ENCODE data around the gene CNTNAP4. TPM values are rescaled to one million over a fixed set of nuclear protein-coding genes. Genes with fewer than 3 reads are reported as not detected.

CNTNAP4 gene
- polyA plus RNA-seq, 2 of the 4 experiments (the other 2 are of a cell fraction) = not detected

DNA sequence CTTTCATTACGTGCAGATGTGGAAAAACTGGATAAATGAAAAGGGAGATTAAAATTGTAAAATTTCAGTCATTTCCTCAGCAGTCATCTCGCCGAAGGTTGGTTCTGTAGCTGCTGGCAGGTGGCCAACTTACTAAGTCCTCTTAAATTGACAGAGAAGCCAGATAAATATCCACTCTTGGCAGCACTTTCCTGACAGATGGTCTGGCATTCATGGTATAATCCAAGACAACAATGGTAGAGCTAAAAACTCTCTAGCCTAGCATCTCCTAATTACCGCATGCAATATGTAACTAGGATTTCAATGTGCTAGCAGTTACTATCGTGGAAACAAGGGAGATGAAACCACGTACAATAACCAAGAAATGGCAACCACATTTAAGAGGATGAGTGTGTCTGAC lies 306.3 kb downstream of the CNTNAP4 start:
- CTCF ChIA-PET = no interaction called here
- DNase-seq (ENCODE audit: low read depth in 1 of 2, low spot score in 1 of 2) (no peak), ATAC-seq (no peak)

DNA sequence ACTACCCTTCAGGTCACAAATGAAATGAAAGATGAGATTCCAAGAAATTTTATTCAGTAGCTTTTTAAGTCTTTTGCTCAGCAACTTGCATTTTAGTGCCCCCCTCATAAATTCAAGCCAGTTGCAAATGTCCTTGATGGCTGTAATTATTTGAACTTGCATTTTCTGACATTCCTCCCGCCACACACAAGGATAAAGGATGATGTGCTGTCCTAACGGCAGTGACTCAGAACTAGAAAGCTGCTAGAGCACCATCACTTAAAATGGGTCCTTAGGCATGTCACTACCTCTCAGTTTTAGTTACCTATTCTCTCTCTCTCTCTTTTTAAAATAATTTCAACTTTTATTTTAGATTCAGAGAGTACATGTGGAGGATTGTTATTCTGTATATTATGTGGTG lies 306.7 kb downstream of the CNTNAP4 start:
- CTCF ChIA-PET = no interaction called here
- H3K9me3 ChIP-seq = no peaks in the 10 kb centered on the region
- no peak for TF ChIP-seq RARB (CRISPR knock-in tag; IDR thresholded peaks at IDR 0.05)
- no peak for TF ChIP-seq NFE2L2 (conservative IDR thresholded peaks at IDR 0.05; ENCODE audit: low read length)
- TF ChIP-seq, protein P1, sequence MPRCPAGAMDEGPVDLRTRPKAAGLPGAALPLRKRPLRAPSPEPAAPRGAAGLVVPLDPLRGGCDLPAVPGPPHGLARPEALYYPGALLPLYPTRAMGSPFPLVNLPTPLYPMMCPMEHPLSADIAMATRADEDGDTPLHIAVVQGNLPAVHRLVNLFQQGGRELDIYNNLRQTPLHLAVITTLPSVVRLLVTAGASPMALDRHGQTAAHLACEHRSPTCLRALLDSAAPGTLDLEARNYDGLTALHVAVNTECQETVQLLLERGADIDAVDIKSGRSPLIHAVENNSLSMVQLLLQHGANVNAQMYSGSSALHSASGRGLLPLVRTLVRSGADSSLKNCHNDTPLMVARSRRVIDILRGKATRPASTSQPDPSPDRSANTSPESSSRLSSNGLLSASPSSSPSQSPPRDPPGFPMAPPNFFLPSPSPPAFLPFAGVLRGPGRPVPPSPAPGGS (IDR thresholded peaks at IDR 0.05) = no peak
- no peak for TF ChIP-seq ZNF302 (CRISPR knock-in tag; IDR thresholded peaks at IDR 0.05)
- no peak for TF ChIP-seq BHLHE40 (IDR thresholded peaks at IDR 0.05; ENCODE audit: low read depth, low read length)
- TF ChIP-seq NPAS2 (CRISPR knock-in tag; IDR thresholded peaks at IDR 0.05; ENCODE audit: borderline replicate concordance) = no peak
- WGBS (ENCODE audit: missing lambda C conversion rate) = 20% methylated on average over 2 of the region's 2 CpGs
- DNase-seq (ENCODE audit: low read depth in 1 of 2, low spot score in 1 of 2) (no peak), ATAC-seq (no peak), FAIRE-seq (no peak)
- H3K27ac ChIP-seq = no peak overlapping the region
- H3K4me3 ChIP-seq = no peak overlapping the region
- no peak overlapping the region for H3K4me2 ChIP-seq
- H3K4me1 ChIP-seq = no peaks in the 10 kb centered on the region
- POLR2A ChIA-PET = no interaction called here

More for the DNA sequence above, 306.3 kb downstream of the CNTNAP4 start:
- POLR2A ChIA-PET = no interaction called here
- WGBS (ENCODE audit: missing lambda C conversion rate) = 36% methylated on average over 6 of the region's 6 CpGs
- Histone ChIP-seq H3K4me1 (no peaks in the 10 kb centered on the region), H3K9me3 (no peaks in the 10 kb centered on the region), H3K27ac (no peak overlapping the region), H3K4me3 (no peak overlapping the region), H3K4me2 (no peak overlapping the region)
- no peak for TF ChIP-seq RAD21 (conservative IDR thresholded peaks at IDR 0.05 in 1 of 2, IDR thresholded peaks at IDR 0.05 in 1 of 2)
- TF ChIP-seq TFCP2L1 (CRISPR knock-in tag; IDR thresholded peaks at IDR 0.05) = no peak
- TF ChIP-seq RFX5 (IDR thresholded peaks at IDR 0.05) = no peak
- TF ChIP-seq SMC3 (IDR thresholded peaks at IDR 0.05) = no peak
- TF ChIP-seq EHF (CRISPR knock-in tag; IDR thresholded peaks at IDR 0.05) = no peak
- TF ChIP-seq, protein P2, sequence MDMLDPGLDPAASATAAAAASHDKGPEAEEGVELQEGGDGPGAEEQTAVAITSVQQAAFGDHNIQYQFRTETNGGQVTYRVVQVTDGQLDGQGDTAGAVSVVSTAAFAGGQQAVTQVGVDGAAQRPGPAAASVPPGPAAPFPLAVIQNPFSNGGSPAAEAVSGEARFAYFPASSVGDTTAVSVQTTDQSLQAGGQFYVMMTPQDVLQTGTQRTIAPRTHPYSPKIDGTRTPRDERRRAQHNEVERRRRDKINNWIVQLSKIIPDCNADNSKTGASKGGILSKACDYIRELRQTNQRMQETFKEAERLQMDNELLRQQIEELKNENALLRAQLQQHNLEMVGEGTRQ (IDR thresholded peaks at IDR 0.05) = no peak
- TF ChIP-seq POLR2A (IDR thresholded peaks at IDR 0.05; ENCODE audit: low read length) = no peak
- TF ChIP-seq, protein P3, sequence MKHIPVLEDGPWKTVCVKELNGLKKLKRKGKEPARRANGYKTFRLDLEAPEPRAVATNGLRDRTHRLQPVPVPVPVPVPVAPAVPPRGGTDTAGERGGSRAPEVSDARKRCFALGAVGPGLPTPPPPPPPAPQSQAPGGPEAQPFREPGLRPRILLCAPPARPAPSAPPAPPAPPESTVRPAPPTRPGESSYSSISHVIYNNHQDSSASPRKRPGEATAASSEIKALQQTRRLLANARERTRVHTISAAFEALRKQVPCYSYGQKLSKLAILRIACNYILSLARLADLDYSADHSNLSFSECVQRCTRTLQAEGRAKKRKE (CRISPR knock-in tag; IDR thresholded peaks at IDR 0.05; ENCODE audit: low read depth) = no peak
- no peak for TF ChIP-seq HOXA7 (CRISPR knock-in tag; IDR thresholded peaks at IDR 0.05)
- no peak for TF ChIP-seq CEBPB (IDR thresholded peaks at IDR 0.05)
- TF ChIP-seq, protein P4, sequence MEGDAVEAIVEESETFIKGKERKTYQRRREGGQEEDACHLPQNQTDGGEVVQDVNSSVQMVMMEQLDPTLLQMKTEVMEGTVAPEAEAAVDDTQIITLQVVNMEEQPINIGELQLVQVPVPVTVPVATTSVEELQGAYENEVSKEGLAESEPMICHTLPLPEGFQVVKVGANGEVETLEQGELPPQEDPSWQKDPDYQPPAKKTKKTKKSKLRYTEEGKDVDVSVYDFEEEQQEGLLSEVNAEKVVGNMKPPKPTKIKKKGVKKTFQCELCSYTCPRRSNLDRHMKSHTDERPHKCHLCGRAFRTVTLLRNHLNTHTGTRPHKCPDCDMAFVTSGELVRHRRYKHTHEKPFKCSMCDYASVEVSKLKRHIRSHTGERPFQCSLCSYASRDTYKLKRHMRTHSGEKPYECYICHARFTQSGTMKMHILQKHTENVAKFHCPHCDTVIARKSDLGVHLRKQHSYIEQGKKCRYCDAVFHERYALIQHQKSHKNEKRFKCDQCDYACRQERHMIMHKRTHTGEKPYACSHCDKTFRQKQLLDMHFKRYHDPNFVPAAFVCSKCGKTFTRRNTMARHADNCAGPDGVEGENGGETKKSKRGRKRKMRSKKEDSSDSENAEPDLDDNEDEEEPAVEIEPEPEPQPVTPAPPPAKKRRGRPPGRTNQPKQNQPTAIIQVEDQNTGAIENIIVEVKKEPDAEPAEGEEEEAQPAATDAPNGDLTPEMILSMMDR (IDR thresholded peaks at IDR 0.05) = no peak
- no peak for TF ChIP-seq FOXS1 (CRISPR knock-in tag; IDR thresholded peaks at IDR 0.05)
- no peak for TF ChIP-seq EHMT2 (IDR thresholded peaks at IDR 0.05; ENCODE audit: low read depth)
- no peak for TF ChIP-seq SREBF2 (IDR thresholded peaks at IDR 0.05)
- no peak for TF ChIP-seq JUNB (IDR thresholded peaks at IDR 0.05)
- no peak for TF ChIP-seq KDM1A (IDR thresholded peaks at IDR 0.05; ENCODE audit: low read depth)
- TF ChIP-seq RNF2 (IDR thresholded peaks at IDR 0.05; ENCODE audit: borderline replicate concordance, low read depth) = no peak
- TF ChIP-seq BHLHE40 (IDR thresholded peaks at IDR 0.05; ENCODE audit: low read depth, low read length) = no peak
- no peak for TF ChIP-seq NPAS2 (CRISPR knock-in tag; IDR thresholded peaks at IDR 0.05; ENCODE audit: borderline replicate concordance)
- no peak for FAIRE-seq

Data from A549 (cell line).